Inflammatory macrophage treated with lipopolysaccharide for 1 hour (primary cell): ENCODE results near the gene WNT11.
"Not testable (repeated sequence)": the region's sequence is repeated elsewhere in the genome, so short reads cannot be mapped to it uniquely, and the experiment has no call there.

Experiments
- DNase-seq, 2 donors: peaks; one replicate each; pipeline ENCODE4 v3.0.0-alpha.2; 2020 to 2022

Gene WNT11

DNA sequence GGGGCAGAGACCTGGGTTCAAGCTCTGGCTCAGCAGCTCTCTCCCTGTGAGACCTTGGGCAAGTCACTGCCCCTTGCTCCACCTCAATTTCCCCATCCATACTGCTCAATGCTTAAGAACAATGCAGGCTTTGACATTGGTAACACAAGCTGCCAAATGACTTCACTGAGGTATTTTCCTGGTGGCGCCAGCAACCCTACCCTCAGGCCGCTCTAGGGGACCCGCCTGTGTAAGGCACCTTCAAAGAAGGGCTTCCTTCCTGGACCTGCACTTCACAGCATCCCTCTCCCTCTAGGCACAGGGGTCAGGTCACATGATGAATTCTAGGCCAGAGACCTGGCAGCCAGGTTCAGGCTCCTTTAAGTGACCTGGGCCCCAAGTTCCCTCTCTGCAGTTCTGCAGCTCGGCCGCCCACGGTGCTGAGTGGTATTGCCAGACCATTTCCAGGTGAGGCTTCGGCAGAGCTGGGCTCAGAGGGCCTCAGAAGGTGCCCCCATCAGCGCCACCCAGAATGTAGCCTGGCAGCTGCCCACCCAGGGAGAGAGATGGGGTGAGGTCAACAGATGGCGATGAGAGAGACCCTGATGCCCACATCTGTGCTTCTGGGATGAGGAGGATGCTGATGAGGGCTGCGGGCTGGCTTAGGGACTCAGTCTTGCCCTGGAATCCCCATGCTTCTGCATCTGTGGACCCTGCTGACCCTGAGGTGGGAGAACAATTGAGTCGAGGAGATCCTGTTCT lies 4.5 kb downstream of the WNT11 start:
- DNase-seq: no peak

DNA sequence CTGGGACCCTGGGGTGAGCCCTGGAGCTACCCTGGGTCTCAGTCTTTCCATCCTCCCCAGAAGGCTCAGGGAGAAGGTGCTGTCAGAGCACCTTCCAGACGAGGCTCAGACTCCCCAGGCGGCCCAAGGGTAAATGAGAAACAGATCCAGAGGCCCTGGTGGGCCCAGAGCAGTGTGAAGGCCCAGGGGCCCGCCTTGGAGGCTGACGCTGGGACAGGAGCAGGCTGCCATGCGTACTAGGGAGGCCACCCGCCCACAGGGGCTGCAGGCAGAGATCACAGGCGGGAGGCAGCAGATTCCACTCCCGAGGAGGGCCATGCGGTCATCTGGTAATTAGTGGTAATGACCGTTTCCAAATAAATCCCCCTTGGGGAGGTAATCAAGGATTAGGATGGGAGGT lies 5.2 kb downstream of the WNT11 start:
- no peak for DNase-seq

DNA sequence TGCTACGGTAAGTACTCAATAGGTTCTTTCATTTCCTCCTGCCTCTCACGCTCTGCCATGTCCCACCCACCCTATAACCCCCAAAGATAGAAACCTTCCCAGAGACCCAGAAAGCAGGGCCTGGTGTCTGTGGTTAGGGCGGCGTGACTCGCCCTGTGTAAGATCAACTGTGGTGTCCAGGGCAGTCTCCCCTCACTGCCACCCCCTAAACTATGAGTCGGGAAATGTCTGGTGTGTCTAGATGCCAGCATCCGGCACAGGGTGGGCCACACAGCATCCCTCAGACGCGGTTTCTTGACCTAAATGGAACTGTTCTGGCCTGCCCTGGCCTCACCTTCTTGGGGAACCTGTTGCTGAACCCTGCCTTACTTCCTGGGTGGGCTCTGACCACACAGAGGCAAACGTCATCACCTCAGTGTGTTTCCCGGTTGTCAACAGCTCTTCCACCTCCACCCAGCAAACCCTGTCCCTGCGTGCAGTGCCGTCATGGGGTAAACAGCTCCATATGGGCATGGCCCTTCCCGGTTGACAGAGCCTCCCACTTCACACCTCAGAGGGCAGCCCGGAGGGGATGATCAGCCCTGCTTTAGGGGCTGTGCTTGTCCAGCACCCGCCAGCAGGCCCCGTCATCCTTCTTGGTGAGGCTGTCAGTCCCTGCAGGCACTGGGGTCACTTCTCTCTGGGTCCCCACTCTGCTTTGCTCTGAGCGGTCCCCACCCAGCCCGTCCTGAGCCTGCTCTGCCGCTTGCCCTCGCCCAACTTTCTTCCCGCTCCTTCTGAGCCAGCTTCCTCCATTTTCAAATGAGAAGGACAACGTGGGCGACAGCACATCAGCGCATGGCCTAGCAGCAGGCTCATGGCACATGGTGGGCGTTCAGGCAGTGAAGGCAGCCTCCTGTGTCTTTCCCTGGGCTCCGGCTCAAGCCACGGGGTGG lies 6.0 kb downstream of the WNT11 start:
- no peak for DNase-seq

DNA sequence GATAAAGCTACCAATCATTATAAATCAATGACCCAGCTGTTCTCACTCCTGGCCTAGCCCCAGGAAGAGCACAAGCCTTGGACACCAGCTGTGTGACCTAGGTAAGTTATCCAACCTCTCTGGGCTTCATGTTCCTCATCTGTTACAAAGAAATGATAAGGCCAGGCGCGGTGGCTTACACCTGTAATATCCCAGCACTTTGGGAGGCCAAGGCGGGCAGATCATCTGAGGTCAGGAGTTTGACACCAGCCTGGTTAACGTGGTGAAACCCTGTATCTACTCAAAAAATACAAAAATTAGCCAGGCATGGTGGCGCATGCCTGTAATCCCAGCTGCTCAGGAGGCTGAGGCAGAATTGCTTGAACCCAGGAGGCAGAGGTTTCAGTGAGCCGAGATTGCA lies 7.6 kb downstream of the WNT11 start:
- not testable (repeated sequence) for DNase-seq

DNA sequence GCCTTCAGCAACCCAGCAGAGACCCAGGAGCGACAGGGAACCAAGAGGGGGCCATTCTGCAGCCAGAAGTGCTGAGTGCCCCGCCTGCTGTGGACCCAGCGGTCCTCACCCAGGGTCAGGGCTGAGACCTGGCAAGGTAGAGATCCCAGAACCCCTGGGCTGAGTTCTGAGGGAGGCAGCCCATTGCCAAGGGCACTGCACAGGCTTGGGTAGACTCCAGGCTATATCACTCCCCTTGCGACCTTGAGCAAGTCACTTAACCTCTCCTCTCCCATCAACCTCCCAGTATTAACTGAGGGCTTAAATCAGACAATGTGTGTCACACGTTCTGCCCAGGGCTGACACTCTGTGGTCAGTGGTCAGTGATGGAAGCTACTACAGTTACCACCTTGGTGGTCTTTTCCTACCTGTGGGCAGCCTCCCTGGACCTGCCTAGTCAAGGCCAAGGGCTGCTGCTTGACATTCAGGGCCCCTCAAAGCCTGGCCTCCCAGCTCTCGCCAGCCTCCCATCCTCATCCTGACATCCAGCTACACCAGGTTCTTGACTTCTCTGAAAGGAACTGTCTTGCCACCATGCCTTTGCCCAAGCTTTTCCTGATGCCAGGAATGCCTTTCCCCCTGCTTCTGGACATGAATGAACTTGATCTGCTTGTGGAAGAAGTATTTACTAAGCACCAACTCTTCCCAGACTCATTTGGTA lies 8.2 kb downstream of the WNT11 start:
- DNase-seq: no peak

DNA sequence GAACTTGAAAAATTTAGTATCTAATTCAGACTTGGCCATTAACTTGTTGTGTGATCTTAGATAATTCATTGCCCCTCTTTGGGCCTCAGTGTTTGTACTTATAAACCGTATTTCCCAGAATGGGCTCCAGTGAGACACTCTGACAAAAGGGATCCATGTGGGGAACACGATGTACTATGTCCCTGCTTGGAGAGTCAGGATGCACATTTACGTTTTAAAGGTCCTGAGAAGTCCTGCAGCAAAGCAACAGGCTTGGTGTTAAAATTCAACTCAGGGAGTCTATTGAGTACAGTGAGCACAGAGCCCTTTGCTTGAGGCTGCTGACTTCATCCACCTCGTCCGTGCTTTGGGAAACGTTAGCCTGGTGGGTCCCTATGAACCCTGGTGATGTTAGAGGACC lies 9.0 kb downstream of the WNT11 start:
- DNase-seq: no peak

DNA sequence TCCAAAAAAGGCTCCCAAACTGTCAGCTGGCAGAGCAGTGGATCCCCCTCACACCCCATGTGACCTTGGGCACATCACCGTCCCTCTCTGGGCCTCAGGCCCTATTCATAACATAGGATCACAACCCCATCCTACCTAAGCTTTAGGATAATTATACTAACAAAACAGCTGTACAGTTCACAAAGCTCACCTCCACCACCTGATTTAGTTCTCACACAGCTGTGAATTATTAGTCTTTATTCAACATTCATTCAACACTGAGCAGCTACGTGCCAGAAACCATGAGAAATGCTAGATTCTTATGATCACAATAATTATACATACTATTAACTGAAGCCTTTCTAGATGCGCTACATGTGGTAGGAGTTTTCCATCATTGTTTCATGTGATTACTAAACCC lies 9.5 kb downstream of the WNT11 start:
- DNase-seq: no peak

DNA sequence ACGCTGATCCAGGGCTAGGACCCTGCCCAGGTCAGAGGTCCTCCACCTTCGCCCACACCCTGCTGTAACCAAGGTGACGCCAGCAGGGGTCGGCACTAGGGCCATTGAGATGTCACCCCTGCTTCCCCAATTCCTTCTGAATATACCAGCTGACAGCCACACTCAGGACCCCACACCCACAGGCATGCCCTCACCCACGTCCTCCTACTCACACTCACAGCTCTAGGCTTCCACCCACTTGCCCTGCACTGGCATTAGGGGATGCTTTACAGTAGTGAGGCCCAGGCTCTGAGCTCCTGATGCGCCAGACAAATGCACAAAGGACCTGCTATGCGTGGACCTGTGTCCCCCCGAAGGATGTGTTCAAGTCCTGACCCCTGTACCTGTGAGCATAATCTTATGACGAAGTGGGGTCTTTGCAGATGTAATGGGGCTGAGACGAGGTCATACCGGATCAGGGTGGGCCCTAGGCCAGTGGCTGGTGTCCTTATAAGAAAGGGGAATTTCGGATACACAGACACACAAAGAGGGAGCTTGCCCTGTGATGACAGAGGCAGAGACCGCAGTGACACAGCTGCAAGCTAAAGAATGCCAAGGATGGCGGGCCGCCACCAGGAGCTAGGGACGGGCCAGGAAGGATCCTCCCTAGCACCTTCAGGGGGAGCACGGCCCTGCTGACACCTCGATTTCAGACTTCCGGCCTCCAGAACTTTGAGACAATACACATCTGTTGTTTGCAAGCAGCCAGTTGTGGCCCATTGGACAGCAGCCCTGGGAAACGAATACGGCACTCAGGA lies 11.2 kb downstream of the WNT11 start:
- no peak for DNase-seq

DNA sequence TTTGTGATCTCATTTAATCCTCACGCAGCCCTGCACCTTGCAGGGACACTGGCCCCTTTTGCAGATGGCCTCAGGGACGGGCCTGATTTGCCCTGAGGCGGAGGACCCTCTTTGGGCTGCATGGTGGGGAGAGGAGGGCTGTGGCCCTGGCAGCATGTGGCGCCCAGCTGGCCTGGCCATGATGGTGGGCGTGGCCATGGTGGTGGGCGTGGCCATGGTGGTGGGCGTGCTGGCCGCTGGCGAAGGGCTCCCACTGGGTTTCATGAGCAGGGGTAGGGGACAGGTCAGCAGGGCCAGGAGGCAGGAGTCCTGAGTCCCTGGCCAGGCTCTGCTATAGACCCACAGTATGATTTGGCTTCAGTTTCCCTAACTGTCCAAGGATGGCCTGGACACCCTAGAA lies 13.1 kb downstream of the WNT11 start:
- DNase-seq: no peak

DNA sequence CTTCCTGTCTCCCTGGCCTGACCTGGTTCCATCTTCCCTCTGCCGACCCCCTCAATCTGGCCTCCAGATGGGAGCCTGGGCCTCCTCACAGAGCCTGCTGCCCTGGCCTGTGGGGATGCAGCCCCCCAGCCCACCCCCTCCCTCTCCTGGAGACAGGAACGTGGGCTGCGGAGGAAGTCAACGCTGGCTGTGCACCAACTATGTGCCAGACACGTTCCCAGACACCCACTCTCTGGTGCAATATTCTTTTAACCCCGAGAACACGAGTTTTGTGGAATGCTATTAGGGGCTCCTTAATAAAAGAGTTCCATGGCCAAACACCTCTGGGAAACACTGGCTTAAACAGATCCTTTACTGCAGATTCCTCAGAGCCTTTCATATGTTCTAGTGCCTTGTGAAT lies 15.9 kb downstream of the WNT11 start:
- no peak for DNase-seq

DNA sequence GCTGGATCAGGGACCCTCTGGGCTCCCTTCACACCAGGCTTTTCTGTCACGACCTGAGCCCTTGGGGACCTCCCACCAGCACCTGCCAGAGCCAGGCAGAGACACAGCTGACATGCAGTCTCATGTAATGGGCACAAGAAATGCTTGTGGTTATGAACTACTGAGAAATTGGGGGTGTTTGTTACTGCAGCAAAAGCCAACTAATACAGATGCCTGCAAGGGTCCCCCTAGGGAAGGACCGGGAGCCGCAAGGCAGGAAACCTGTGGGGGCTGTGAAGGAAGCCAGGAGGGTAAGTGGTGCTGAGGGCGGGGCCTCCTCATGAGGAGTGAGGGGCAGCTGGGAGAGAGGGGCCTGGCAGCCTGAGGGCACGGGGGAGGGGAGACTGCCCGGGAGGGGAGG lies 16.6 kb downstream of the WNT11 start:
- no peak for DNase-seq

DNA sequence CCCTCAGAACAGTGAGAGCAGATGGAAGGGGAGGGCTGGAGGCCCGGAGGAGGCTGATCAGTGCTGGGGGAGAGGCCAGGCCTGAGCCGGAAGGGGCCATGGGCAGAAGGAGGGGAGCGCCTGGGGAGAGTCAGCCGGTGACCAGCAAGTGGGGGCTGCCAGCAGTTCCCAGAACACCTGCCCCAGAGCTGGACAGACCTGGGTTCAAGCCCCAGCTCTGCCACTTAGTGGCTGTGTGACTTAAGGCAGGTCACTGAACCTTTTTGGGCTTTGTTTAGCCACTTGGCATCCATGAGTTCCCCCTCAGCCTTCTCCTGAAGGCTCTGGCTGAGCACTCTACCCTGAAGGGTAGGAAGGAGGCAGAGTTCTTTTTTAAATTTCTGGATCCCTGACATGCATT lies 17.4 kb downstream of the WNT11 start:
- no peak for DNase-seq

DNA sequence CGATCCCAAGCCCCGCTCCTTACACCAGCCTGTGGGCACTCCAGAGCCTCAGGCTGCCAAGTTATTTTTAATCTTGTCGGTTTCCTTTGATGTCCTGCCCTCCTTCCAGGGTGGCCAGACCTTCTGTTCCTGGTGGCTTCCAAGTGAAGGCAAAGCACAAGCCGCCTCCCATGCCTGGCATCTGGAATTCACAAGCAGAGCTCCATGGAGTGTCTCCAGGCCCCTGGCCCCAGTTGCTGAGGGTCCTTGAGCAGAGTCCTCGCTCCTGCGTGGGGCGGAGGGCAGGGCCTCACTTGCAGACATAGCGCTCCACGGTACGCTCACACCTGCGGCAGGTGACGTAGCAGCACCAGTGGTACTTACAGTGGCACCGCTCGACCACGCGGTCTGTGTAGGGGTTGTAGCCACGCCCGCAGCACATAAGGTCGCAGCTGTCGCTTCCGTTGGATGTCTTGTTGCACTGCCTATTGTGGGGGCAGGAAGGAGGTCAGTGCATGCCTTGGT lies 19.5 kb downstream of the WNT11 start:
- DNase-seq: no peak

DNA sequence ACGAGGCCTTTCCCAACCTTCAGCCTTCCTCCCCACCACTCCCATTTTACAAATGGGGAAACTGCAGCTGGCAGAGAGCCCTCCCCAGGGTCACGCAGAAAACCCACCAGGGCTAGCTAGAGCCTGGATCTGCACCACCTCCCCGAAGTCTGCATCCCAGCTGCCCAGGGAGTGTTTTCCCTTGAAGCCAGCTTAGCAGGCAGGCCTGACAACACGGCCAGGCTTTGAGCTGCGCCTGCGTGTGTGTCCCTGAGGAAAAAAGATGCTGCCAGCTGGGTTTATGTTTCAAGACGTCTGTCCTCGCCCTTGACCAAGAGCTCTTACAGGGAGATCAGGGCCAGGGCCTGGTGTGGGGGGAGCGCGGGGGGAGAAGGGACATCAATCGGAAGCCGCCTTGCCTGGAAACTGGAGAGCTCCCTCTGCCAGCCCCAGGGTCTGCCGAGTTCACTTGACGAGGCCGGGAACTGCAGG lies 20.3 kb downstream of the WNT11 start:
- no peak for DNase-seq

DNA sequence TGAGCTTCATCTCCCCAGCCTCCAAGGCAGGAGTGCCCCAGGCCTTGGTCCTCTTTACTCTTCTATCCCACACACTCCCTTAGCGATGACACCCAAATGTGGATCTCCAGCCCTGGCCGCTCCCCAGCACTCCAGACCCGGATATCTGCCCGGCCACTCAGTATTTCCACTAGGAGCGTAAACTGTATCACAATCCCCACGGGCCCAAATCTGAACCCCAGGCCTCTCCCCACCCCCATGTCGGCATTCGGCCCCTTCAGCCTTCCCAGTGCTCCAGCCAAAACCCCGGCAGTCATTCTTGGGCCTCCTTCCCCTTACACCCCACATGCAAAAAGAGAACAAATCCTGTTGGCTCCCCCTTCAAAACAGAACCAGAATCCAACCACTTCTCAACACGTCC lies 20.8 kb downstream of the WNT11 start:
- DNase-seq: no peak

DNA sequence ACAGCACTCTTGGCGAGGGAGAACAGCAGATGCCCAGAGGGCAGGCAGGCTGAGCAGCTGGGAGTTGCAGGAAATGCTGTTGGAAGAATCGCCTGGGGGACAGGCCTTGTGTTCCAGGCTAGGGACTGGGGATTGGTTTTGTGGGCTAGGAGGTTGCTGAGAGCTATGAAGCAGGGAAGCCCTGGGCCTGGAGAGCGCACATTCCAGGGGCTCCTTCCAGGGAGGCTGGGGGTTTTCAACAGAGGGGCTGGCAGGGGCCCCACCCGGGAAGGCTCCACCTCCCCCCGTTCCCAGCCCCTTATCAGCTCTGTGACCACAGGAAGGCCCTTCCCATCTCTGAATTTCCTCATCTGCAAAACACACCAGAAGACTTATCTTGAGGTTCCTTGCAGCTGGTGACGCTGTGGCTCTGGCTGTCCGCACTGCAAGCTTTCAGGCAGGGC lies 21.7 kb downstream of the WNT11 start:
- no peak for DNase-seq

DNA sequence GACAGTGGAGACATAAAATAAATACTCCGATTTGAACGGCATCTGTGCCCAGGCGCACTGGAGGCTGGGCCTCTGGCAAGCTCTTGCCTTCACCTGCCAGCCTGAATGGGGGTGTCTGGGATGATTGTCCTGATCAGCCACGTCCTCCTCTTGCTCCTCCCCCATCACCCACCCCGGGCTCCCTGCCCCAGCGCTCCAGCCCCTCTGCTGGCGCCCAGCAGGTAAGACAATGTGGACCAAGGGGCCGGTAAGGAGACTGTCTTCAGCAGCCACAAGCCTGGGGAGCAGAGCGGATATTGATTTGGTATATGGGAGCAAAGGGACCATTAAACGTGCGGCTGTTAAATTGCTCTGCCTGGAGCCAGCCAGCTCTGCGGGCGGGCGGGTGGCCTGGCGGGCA lies 24.9 kb downstream of the WNT11 start:
- DNase-seq: no peak

DNA sequence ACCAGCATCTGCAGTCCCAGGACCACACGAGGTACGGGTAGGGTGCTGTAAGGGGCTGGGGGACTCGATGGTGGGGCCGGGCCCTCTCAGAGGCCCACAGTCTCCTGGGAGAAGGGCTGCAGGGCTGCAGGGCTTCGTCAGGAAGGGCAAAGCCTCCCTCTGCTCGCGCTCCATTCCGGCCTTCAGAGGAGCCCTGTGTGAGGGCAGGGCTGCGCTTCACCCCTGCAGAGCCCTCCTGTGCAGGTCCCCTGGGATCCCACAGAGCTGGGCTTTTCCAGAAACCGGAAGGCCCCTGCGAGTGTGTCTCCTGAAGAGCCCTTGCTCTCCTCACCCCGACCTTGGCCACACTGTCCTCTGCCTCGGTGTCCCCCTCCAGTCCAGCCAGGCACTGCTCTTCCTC lies 27.2 kb downstream of the WNT11 start:
- DNase-seq: no peak

DNA sequence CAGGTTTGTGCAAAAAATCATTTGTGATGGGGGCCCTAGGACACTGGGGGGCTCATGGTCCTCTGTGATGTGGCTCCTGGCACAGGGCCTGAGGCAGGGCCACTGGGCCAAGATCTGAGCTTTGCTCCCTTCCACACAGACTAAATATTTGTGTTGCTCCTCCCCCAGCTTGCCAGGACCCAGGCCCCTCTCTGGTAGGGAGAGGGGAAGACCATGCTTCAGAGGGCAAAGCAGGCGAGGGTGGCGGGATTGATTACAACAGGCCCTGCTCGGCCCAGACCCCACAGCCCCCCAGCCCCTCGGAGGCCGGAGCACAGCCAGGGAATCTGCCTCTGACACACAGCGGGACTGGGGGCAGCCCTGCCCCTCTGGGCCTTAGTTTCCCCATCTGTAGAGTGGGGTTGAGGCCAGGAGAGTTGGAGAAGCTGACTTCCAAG lies 29.0 kb downstream of the WNT11 start:
- DNase-seq: no peak

DNA sequence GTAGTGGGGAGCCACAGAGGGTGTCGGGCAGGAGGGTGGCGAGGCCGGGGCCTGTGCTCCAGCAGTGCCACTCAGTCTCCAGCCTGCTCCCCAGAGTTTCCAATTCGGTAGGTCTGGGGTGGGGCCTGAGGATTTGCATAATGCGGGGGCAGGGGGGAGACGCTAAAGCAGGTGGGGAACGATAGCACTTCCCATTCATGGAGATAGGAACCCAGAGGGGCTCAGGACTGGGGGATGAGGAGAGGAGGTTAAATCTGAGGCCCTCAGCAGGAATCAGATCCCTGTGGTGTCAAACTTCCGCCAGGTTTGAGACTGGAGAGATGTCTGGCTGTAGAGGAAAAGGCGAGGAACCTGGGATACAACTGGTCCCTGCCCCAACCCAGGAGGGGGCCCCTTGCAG lies 29.8 kb downstream of the WNT11 start:
- no peak for DNase-seq

DNA sequence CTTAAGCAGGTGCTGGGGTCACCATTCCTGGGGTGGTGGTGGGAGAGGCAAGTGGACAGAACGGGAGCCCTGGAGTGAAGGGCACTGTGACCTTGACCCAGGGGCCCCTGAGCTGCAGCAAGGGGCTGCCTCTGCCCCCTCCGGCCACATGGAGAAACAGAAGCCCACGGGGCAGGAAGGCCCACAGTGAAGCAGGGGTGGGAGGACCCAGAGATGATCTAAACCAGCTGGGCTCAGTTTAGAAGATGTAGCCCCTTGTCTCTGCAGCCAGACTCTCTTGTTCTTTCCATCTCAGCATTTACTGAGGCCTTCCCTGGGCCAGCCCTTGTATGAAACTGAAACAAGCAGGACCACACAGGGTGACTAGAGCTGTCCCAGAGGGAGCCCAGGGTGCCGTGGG lies 30.5 kb downstream of the WNT11 start:
- no peak for DNase-seq

DNA sequence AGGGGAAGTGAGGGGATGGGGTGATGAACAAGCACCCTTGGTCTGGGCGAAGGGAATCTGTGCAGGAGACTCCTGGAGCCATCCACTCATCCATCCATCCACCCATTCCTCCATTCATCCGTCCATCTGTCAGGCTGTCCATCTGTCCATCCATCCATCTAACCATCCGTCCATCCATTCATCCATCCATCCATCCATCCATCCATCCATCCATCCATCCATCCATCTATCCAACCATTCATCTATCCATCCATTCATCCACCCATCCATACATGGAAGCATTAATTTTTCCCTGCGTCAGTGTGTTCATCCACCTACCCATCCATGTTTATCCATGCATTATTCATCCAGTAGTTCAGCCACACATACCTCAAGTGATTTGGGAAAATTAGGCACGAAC lies 32.0 kb downstream of the WNT11 start:
- DNase-seq: no peak
